Hypothalamus (tissue), 51 donors: ENCODE results near the gene NEK10.
"Not testable (repeated sequence)": the region's sequence is repeated elsewhere in the genome, so short reads cannot be mapped to it uniquely, and the experiment has no call there.

ENCODE experiments used
- DNase-seq, 51 donors: peaks; one replicate each; lab custom pipeline; 2025; lab: John Stamatoyannopoulos, UW

NEK10 gene, protein sequence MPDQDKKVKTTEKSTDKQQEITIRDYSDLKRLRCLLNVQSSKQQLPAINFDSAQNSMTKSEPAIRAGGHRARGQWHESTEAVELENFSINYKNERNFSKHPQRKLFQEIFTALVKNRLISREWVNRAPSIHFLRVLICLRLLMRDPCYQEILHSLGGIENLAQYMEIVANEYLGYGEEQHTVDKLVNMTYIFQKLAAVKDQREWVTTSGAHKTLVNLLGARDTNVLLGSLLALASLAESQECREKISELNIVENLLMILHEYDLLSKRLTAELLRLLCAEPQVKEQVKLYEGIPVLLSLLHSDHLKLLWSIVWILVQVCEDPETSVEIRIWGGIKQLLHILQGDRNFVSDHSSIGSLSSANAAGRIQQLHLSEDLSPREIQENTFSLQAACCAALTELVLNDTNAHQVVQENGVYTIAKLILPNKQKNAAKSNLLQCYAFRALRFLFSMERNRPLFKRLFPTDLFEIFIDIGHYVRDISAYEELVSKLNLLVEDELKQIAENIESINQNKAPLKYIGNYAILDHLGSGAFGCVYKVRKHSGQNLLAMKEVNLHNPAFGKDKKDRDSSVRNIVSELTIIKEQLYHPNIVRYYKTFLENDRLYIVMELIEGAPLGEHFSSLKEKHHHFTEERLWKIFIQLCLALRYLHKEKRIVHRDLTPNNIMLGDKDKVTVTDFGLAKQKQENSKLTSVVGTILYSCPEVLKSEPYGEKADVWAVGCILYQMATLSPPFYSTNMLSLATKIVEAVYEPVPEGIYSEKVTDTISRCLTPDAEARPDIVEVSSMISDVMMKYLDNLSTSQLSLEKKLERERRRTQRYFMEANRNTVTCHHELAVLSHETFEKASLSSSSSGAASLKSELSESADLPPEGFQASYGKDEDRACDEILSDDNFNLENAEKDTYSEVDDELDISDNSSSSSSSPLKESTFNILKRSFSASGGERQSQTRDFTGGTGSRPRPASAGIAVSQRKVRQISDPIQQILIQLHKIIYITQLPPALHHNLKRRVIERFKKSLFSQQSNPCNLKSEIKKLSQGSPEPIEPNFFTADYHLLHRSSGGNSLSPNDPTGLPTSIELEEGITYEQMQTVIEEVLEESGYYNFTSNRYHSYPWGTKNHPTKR

DNA sequence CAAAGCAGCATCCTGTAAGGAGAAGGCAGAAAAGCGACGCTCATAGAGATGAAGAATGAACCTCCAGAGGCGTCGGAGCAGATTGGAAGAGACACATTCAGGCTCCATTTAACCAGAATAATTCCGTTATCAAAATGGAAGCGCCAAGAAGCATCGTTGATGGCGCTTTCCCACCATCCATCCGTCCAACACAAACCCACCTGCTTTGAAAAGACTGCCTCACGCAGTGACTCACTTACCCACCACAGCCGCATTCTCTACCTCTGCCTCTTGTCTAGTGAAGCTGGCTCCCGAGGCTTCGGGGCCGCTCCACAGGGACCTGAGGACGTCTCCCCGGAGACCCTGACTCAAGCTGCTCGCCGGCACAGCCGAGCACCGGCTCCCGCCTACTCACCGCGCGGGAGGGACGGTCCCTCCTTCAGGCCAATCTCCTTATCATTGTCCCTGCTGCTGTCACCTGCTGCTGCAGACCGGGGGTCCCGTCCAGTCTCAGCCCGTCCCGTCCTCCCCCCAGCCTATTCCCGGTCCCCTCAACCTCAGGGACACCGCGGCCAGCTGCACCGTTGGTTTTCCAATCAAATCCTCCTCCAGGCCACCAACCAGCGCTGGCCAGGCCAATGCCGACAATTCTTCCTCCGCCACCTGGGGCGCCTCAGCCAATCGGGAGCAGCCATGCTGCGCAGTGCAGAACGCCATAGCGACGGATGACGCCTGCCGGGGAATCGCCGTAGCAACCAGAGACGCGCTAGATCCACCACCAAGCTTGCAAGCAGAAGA lies at the start of gene NEK10:
Gene NEK10 (minus strand): TSS at position 553 of the 777 bp plus-strand sequence. CDS start 16,501 bp downstream, outside the sequence.
- DNase-seq, result peak; percentile 9 to 93 (median 79)

DNA sequence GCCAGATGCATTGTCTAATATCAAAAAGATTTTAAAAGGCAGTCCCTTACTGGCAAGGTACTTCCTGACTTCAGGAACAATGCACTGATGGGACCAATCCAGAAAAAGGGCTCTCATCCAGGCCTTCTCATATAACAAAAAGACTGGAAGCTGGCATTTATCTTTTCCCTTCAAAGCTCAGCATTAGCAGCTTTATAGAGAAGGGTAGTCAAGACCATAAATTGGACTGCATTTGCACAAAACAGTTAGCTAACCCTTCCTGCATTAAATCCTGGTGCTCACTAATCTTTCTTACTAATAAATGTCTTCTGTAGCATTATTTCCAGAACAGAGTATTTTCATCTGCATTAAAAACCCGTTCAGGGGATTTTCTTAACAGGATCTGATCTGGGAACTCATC lies 46.0 kb upstream of the NEK10 start:
- DNase-seq, result no peak

DNA sequence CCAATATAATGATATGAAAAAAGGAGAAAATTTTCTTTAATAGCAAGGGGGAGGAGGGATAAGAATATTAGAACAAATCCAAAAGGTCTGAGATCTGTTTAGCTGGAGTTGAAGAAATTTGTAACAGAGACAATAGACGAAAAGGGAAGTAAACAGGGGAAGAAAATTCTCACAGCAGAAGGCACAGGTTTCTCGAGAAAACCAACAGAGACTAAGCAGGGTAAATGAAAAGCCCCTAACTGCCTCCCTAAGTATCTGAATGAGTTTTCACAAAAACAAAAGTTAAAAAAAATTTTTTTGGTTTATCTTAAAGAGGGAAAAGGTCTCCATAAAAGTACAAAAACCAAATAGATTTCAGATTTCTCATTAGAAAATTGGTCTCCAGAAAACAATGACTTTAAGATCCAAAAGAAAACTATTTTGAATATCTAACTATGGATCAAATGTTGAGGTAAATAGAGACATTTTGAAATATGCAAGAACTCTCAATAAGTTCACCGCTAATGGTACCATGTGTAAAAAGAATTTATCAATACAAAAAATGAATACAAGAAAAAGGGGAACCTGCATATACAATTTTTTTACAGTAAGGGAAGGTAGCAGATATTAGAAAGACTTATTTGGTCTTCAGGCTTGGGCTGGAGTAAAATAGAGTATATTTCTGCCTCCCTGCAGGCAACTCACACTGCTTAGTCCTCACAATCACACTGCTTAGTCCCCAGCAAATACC lies 23.9 kb upstream of the NEK10 start:
- no peak for DNase-seq

DNA sequence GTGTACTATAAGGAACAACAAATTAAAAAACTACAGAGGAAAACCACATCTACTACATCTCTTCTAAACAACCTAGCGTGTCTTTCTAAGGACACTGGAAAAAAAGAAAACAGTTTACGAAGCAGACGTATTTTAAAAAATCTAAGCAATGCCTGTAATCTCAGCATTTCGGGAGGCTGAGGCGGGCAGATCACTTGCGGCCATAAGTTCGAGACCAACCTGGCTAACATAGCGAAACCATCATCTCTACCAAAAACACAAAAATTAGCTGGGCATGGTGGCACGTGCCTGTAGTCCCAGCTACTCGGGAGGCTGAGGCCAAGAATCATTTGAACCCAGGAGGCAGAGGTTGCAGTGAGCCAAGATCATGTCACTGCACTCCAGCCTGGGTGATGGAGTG lies 23.2 kb upstream of the NEK10 start:
- not testable (repeated sequence) for DNase-seq

DNA sequence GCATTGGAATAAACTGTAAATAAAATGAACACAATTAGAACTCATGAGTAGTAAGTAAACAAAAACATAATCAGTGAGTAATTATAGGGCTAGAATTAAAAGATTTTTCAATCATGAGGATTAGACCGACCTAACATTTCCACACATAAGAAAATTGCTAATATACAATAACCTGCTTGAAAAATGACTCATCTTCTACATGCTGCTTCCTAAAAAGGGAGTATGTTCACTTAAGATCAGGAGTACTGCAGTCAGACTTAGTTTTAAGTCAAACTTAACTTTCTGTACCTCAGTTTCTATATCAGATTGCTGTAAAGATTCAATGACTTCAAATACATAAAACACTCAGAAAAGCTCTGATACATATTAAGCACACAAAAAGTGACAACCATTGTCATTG lies 22.6 kb upstream of the NEK10 start:
- no peak for DNase-seq

DNA sequence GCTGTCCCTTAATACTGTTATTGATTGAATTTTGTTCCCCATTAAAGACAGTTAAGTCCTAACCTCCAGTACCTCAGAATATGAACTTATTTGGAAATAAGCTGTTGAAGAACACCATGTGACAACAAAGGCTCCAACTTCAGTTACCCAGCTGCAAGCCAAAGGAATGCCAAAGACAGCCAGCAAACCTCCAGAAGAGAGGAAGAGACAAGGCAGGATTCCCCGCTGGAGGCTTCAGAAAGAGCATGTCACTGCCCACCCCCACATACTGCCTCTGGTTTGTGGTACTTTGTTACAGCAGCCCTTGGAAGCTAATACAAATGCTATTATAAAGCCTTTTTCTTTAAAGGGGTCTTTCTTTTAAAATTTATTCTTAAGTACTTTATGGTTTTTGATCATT lies 18.4 kb upstream of the NEK10 start:
- no peak for DNase-seq

DNA sequence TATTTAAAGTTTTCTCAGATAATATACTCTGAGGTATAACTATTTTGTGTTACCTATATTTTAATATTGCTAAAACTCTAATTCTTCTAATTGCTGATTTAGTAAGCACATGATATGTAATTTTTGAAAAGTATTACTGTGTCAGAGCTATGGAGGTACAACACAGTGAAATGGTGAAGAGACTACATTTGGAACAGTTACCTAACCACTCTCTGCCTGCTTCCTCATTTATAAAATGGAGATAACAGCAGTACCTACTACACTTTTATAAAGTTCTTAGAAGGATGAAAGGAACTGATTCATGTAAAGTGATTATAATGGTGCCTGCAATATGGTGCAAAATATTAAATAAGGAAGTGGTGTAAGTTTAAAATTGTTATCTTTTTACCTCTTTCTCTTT lies 16.3 kb upstream of the NEK10 start:
- DNase-seq, result no peak

DNA sequence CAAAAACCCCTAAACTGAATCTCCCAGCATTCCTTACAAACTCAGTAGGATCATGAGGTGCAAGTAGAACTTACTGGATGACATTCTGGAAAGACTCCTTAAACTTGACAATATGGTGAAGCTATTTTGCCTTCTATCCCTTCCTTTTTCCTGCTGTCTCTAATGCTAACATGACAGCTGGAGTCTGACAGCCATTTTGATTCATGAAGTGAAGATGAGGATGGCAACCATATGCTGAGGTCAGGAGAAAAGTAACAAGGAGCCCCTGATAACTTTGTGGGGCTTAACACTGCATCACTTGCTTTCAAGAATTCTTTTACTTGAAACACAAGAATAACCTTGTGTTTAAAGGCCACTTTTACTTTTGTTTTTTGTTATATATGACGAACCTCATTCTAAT lies 15.0 kb upstream of the NEK10 start:
- DNase-seq, result no peak

DNA sequence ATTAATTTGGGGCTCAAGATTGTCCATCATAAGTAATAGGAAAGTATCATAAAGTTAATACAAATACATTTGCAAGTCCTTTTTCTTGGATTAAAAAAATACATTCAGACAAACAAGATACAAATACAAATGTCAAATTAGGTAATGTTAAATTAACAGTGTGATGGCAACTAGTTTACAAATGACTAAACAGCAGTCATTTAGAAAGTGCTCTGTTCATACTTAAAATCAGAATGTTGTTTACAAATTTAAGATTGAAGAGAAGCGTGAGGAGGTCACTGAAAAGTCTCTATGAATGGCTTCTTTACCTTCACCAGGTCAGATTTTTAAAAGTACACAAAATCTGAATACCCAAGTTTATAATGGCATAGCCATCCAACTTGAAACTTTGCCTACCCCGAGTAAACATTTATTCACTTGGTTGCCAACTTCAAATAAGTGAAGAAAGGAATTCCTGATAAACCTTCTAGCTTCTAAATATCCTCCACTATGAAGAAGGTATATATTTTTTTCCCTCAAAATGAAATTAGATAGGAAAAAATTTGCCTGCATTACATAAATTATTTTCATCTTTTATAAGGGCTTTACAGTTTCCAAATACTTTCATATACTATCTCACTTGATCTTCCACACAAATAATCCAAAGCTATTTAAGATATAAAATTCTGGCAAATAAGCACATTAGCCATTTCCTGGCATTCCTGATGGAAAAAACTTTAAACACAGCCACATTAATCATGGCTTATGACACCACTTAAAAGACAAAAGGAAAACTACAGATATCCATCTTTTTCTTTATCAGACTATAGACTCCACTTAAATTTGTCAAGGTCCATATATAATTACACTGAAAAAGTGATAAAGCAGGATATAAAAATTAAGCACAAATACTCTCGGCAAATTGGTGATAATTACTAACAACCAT lies 11.5 kb upstream of the NEK10 start:
- no peak for DNase-seq

DNA sequence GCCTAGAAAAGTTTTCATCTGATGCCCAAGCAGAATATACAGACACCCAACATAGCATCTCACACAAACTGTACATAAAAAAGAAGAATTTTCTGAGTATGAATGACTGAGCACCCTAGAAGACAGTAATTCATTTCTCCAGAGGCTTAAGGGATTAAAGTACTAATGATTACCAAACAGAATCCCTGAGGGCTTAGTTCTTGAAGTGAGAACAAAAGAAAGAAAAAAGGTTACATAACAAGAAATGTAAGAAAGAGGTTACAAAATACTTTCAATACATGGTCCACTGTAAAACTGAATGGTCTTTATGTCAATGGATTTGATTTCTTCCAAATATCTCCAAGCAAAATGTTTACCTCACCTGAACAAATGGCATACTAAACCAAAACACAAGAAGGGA lies 9.1 kb upstream of the NEK10 start:
- DNase-seq, result no peak

DNA sequence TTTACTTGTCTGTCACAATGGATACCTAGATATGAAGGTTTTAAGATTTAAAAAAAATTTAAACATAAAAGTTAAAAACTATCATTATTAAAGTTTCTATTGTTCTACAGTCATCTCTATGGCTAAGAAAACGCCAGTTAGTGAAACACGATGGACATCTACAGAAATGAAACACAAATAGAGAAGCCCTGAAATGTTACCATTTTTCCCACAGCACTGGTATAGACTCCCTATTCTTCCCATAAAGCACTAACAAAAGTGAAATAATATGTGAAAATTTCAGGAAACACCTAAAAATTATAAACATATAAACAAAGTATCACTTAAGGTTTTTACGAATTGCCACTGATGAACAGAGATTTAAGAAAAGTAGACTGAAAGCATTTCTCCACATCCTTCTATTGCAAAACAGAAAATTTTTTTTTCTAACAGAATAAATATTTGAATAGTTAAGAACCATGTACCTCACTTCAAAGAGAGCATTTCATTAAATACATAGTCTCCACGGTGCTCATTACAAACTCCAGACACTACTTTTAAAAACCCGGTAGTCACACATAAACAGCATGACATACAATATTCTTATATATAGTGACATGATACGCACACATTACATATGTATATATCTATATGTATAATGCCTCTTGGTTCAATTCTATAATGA lies 7.1 kb upstream of the NEK10 start:
- no peak for DNase-seq

DNA sequence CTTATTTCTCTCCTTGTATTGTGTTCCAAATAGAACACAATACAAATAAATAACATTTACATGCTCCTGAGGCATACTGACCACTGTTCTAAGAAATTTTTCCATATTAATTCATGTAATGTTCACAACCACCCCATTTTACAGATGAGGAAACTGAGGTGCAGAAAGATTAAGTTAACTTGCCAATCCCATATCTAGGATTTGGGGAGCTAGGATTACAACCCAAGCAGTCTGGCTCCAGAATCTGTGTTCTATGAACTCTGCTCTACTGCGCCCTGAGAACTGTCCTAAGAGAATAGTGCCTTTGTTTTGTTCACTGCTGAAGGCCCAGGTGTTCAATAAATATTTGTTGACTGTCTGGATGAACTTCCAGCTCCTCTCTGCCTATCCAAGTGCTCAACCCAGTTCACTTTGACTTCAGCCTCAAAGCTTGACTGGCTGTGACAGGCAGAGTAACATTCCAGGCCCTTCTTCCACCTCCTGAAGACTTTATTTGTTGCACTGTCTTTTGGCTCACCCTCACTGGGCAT lies 3.1 kb downstream of the NEK10 start:
- no peak for DNase-seq

DNA sequence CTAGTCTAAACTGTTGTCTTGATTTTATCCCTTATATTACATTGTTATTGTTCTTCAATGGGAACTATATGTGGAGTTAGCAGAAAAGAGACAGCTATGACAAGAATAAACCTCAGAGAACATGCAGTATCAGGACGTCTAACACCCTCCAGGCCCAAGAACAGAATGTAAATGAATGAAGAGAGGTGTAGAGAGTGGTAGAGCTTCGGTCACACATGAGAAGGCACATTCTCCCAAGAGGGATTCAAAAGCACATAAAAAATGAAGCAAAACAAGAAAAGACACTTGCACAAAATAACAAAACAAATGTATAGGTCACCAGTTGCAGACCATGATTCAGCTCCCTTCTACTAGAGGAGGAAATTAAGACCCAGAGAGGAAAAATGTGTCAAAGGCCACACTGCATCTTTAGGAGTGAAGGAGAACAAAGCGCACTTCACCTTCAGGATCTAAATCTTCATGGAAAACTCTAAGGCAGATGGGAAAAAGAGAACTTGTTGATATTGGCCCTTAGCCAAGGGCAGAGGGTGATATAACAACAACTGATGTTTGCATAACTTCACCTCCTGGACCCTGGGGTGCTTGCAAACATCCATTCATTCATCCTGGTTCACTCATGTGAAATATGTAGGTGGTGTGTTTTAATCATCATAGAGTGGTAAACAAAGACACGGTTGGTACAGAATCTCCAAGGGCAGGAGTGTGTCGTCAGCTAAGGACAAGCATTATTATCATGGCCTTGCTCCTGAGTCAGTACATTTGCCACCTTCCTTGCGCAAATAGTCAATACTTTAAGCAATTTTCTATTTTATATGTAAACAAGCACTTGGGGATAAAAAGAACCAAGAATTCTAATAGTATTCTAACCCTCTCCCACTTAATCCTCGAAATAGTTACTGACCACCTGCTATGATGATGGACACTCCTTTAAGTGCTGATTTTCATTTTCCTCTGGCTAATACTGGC lies 8.8 kb downstream of the NEK10 start:
- DNase-seq, result no peak

DNA sequence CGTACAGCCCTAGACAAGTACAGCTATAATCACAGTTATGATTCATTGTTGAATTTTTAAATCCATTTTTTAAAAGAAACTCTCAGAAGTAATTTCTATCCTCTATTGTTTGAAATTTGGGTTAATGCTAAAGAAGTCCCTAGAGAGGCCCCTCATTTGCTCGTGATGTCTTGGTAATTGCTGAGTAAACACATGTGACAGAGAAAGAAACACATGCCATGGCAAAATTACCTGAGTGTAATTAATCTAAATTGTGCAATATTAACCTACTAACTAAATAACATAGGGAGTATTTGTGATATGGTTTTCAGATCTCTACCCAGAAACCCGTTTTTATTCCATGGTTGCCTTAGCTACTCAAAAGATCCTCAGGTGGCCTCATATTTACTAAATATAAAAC lies 10.8 kb downstream of the NEK10 start:
- no peak for DNase-seq

DNA sequence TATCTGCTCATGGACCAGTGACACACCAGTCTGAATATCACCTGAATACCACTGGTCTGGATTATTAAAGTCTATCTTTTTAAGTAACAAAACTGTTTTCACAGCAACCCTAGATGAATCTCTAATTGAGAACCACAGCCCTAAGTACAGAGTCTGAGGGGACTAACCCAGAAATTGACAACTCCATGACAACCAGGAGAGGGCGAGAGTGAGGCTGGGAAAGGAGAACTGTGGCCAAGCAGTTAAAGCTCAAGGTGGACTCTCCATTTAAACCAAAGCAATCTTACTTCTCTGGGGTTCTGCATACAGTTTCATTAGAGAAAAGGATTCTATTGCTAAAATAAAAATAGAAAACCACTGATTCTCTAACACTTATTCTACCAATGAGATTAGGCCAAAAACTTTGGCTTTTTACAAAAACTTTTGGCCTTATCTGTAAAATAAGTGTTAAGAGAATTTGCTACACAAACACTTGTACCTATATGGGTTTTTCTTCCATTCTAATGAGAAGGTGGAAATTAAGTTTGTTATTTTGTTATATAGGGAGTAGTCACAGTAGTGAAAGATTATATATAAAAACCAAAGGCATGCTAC lies 11.4 kb downstream of the NEK10 start:
- peak in 12 of 51 donors; percentile 0 to 18 (median 4) for DNase-seq

DNA sequence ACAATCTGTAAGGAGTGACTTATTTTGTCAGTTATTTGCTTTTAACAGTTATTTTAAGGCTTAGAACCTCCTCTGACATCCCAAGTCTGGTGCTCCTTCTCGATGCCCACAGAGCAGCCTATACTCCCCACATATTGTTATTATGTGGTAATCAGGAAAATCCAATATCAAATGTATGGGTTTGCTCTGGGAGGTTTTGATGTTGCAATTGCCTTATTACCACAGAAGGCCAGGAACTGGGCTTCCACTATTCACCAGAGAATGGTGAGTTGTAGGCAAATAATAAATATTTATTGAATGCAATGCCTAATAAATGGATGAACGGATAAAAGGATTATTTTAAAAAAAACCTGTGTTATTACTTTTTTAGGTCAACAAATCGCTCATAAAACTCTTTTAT lies 12.2 kb downstream of the NEK10 start:
- DNase-seq, result no peak
